ENCODE data around the gene PRPS2.

The PRPS2 gene

DNA sequence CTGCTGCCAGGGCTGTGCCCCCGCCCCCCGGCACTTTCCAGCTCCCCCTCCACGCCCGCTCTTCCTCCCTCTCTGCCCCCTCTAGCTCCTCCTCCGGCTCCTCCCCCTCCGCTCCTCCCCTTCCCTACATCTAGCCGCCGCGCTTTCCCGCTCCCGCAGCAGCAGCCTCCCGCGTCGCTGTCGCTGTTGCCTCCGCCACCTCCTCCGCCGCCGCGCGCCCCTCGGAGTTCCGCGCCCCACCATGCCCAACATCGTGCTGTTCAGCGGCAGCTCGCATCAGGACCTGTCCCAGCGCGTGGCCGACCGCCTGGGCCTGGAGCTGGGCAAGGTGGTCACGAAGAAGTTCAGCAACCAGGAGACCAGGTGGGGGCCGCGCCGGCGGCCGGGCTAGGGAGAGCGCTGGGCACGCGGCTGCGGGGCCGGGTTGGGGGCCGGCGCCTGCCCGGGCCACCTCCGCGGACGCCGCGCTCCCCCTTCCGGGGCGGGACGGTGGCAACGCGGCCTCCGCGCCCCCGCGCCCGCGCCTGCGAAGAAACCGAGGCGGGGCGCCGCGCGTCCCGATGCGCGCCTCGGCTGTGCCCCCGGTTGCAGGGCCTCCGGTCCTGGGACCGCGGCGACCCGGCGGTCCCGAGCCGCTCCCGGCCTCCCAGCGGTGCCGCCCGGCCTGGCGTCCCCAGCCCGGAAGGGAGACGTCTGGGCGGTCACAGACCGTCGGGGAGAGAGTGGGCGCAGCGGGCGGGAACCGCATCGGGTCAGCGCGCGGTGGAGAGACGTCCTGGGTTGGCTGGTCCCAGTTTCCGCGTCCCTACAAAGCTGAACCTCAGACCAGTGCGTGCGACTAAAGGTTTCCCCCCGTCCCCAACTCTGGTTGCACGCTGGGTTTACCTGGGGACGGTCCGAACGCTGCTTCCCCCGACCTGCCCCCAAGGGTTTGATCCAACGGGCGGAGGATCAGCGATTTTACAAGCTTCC, at the start of gene PRPS2:
PRPS2 (plus strand) TSS at position 156 of the 972 bp plus-strand sequence; CDS start at position 242, 86 bp downstream.
- Mint-ChIP-seq H3K36me3 (ENCODE audit: low read depth) (peaks cover 38% of the 10 kb centered on the region), H3K4me1 (ENCODE audit: low read depth) (peaks cover 27% of the 10 kb centered on the region), H3K27ac (peak within 1 kb of the TSS; percentile 93), H3K4me3 (peak within 1 kb of the TSS; percentile 85), H3K9me3 (peaks cover 1% of the 10 kb centered on the region), H3K27me3 (peaks cover 39% of the 10 kb centered on the region)
- peak; percentile 81 for DNase-seq

DNA sequence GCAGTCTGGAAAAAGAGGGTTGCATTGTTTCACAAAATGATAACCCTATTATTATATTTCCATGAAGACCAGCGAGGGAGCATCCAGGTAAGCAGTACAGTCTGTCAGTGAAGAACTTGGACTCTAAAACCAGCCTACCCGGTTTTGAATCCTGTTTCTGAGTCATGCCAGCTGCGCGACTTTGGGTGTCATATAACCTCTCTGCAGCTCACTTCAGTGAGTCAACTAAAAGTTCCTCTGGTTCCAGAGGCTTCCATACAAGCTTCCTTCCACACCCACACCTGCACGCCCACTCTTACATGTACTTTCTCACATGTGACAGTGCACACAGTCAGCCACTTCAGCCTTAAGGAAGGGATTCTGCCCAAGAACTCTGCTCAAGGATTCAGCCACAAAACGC, 49.8 kb upstream of the PRPS2 start:
- Mint-ChIP-seq H3K9me3 (no peaks in the 10 kb centered on the region), H3K4me1 (ENCODE audit: low read depth) (no peaks in the 10 kb centered on the region), H3K27ac (no peak overlapping the region), H3K36me3 (ENCODE audit: low read depth) (no peaks in the 10 kb centered on the region), H3K27me3 (peaks cover 27% of the 10 kb centered on the region), H3K4me3 (no peak overlapping the region)
- DNase-seq: no peak

DNA sequence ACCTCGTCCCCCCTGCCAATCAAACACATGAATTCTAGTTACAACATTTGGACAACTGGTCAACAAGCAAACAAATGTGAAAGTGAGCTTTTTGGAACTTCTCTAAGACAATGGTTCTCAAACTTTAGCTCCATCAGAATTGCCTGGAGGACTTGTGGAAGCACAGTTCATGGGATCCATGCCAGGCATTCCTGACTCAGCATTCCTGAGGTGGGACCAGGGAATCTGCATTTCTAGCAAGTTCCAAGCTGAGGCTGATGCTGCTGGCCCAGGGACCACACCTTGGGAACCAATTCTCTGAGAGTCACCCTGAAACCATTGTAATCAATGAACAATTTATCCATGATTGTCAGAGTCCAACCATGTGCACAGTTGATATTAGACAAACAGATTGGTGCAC, 43.8 kb upstream of the PRPS2 start:
- Mint-ChIP-seq H3K4me3 (no peak overlapping the region), H3K36me3 (ENCODE audit: low read depth) (no peaks in the 10 kb centered on the region), H3K9me3 (peaks cover 2% of the 10 kb centered on the region), H3K4me1 (ENCODE audit: low read depth) (no peaks in the 10 kb centered on the region), H3K27ac (no peak overlapping the region), H3K27me3 (peaks cover 20% of the 10 kb centered on the region)
- no peak for DNase-seq

DNA sequence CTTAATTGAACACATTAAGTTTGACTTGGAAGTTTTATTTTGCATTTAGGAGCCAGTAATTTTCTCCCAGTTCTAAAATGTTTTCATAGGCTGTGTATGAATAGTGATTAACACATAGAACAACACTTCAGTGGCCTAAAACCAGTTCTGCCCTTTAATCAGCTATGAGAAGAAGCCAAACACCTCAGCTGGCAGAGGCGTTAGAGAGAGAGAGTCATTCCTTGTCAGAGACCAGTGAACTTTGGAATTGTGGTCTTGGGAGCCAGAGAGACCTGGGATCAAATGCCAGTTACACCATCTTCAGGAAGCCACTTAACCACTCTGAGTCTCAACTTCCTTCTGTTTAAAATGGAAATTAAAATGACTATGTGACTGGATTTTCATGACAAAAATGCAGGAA, 39.3 kb upstream of the PRPS2 start:
- peaks cover 2% of the 10 kb centered on the region for H3K9me3 Mint-ChIP-seq
- H3K36me3 Mint-ChIP-seq (ENCODE audit: low read depth): no peaks in the 10 kb centered on the region
- H3K4me3 Mint-ChIP-seq: no peak overlapping the region
- DNase-seq: no peak
- no peak overlapping the region for H3K27ac Mint-ChIP-seq
- peaks cover 28% of the 10 kb centered on the region for H3K27me3 Mint-ChIP-seq
- H3K4me1 Mint-ChIP-seq (ENCODE audit: low read depth): no peaks in the 10 kb centered on the region

DNA sequence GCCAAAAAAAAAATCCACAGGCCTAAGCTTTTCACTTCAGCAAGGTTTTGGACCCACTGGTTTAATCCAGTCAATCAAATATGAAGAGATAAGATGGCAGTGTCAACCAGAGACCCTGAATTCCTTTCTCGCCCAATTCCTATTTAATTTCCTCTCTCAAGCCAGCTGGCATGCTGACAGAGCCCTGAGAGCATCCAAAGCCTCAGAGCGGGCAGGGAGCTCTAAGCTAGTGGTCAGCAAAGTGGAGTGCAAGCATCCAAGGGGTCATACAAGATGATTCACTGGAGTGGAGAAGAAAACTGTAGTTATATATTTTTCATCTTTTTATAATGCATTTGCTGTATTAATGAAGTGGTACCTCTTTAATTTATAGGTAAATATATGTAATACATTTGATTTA, 37.8 kb upstream of the PRPS2 start:
- no peak for DNase-seq
- H3K36me3 Mint-ChIP-seq (ENCODE audit: low read depth): no peaks in the 10 kb centered on the region
- H3K27ac Mint-ChIP-seq: no peak overlapping the region
- no peaks in the 10 kb centered on the region for H3K4me1 Mint-ChIP-seq (ENCODE audit: low read depth)
- peaks cover 2% of the 10 kb centered on the region for H3K9me3 Mint-ChIP-seq
- H3K4me3 Mint-ChIP-seq: no peak overlapping the region
- H3K27me3 Mint-ChIP-seq: peaks cover 39% of the 10 kb centered on the region

DNA sequence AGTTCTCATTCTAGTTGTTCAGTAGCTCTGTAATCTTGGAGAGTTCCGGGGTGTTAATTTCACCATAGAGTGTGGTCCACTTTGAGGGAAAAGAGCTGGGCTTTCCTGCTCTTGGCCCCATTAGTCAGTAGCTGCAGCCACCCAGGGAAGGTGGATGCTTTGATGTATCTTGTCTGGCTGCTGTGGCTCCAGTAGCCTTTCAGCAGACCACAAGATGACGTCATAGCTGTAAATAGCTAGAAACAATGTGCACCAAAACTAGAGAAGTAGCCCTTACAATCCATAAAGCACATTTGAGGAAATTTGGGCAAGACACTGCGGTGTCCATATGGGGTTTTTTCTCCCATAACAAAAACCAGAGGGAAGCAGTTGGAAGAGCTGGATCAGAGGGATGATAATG, 32.9 kb upstream of the PRPS2 start:
- H3K9me3 Mint-ChIP-seq: no peaks in the 10 kb centered on the region
- DNase-seq: no peak
- no peaks in the 10 kb centered on the region for H3K36me3 Mint-ChIP-seq (ENCODE audit: low read depth)
- H3K4me1 Mint-ChIP-seq (ENCODE audit: low read depth): no peaks in the 10 kb centered on the region
- H3K27me3 Mint-ChIP-seq: peaks cover 44% of the 10 kb centered on the region
- H3K4me3 Mint-ChIP-seq: no peak overlapping the region
- no peak overlapping the region for H3K27ac Mint-ChIP-seq

DNA sequence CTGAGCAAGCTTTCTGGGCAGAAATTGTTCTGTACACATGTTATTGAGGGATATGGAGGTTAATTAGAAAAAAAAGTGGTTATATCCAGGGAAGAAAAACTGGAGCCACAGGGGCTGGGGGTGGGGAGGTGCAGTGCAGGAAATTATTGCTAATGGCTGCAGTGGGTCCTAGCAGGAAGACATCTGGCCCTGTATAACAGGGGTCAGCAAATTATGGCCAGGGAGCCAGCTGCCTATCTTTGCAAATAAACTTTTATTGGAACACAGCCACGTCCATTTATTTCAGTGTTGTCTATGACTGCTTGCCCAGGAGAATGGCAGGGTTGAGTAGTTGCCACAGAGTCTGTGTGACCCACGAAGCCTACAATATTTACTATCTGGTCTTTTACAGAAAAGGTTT, 23.4 kb upstream of the PRPS2 start:
- no peaks in the 10 kb centered on the region for H3K9me3 Mint-ChIP-seq
- DNase-seq: no peak
- no peaks in the 10 kb centered on the region for H3K36me3 Mint-ChIP-seq (ENCODE audit: low read depth)
- no peak overlapping the region for H3K4me3 Mint-ChIP-seq
- no peak overlapping the region for H3K27ac Mint-ChIP-seq
- peaks cover 7% of the 10 kb centered on the region for H3K4me1 Mint-ChIP-seq (ENCODE audit: low read depth)
- H3K27me3 Mint-ChIP-seq: peaks cover 70% of the 10 kb centered on the region

DNA sequence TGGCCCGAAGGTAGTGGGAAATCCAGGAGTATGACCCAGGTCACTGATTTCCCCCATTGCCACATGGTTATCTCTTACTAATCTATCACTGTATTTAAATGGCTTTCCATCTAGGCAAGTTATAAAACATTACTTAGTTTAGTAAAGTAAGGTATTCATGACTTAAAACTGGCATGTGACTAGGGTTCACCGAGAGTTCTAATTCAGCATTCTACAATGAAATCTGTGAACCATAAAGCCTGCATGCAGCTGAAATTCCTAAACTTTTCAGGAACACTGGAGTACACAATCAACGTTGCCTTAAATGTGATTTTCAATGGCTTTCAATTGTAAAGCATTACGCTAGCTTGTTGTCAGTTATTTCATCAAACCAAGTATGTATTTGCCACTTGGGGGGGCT, 22.7 kb upstream of the PRPS2 start:
- H3K27ac Mint-ChIP-seq: no peak overlapping the region
- no peaks in the 10 kb centered on the region for H3K36me3 Mint-ChIP-seq (ENCODE audit: low read depth)
- DNase-seq: no peak
- peaks cover 7% of the 10 kb centered on the region for H3K4me1 Mint-ChIP-seq (ENCODE audit: low read depth)
- H3K4me3 Mint-ChIP-seq: no peak overlapping the region
- peaks cover 69% of the 10 kb centered on the region for H3K27me3 Mint-ChIP-seq
- H3K9me3 Mint-ChIP-seq: no peaks in the 10 kb centered on the region

DNA sequence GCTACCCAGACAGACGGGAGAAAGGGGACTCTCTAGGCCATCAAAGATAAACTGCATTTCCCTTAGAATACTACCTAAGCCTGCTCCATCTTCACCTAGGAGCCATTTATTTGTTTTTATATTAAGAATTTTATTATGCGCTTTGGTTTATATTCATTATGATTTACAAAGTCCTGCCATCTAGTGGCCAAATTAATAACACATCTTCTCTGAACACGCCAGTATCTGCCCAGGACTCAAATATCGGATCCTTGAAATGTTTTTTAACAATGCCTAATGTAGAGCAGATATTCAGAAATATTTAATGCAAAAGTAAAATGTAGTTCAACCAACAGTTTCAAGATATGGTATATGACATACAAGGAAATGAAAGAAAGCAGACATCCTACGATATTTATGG, 20.8 kb upstream of the PRPS2 start:
- Mint-ChIP-seq H3K27me3 (peaks cover 58% of the 10 kb centered on the region), H3K4me3 (no peak overlapping the region), H3K27ac (no peak overlapping the region), H3K36me3 (ENCODE audit: low read depth) (no peaks in the 10 kb centered on the region), H3K9me3 (no peaks in the 10 kb centered on the region), H3K4me1 (ENCODE audit: low read depth) (peaks cover 7% of the 10 kb centered on the region)
- DNase-seq: no peak

DNA sequence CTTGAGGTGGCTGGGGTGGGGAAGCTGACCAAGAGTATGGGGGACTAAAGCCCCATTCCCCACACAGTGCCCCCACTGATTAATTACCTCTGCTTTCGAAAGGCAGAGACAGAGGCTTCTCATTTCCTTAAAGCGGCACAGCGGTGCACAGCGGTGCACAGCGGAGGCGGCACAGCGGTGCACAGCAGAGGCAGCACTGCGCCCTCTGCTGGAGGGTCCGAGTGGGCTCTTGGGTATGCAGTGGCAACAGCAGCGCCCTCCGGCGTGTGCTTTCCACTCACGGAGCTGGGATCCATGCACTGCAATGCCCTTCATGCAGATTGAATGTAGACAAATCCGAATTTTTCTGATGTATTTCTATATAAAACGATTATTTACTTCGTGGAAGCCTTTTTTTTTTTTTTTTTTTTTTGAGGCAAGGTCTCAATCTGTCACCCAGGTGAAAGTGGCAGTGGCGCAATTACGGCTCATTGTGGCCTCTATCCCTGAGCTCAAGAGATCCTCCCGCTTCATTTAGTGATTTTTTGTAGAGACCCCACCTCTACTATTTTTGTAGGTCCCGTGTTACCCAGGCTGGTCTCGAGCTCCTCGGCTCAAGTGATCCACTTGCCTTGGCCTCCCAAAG, 19.7 kb upstream of the PRPS2 start:
- Mint-ChIP-seq H3K36me3 (ENCODE audit: low read depth) (no peaks in the 10 kb centered on the region), H3K27ac (no peak overlapping the region), H3K4me3 (no peak overlapping the region)

DNA sequence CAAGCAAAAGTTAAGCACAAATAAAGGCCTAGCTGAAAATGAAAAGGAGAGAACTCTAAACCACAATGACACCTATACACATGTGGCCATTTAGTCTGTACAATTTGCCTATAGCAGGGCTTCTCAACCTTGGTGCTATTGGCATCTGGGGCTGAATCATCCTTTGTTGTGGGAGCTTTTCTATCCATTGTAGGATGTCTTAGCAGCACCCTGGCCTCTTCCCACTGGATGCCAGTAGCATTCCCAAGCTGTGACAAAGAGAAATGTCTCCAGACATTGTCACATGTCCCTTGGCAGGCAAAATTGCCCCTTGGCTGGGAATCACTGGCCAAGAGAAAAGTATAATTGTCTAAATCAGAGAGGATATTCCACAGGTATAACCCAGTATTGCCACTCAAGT, 13.5 kb upstream of the PRPS2 start:
- no peak for DNase-seq
- Mint-ChIP-seq H3K27ac (no peak overlapping the region), H3K4me1 (ENCODE audit: low read depth) (no peaks in the 10 kb centered on the region), H3K27me3 (peaks cover 39% of the 10 kb centered on the region), H3K9me3 (no peaks in the 10 kb centered on the region), H3K36me3 (ENCODE audit: low read depth) (no peaks in the 10 kb centered on the region), H3K4me3 (no peak overlapping the region)

More for the DNA sequence above, 19.7 kb upstream of the PRPS2 start:
- Mint-ChIP-seq H3K27me3 (peaks cover 56% of the 10 kb centered on the region), H3K9me3 (no peaks in the 10 kb centered on the region), H3K4me1 (ENCODE audit: low read depth) (peaks cover 7% of the 10 kb centered on the region)
- peak; percentile 74 for DNase-seq

DNA sequence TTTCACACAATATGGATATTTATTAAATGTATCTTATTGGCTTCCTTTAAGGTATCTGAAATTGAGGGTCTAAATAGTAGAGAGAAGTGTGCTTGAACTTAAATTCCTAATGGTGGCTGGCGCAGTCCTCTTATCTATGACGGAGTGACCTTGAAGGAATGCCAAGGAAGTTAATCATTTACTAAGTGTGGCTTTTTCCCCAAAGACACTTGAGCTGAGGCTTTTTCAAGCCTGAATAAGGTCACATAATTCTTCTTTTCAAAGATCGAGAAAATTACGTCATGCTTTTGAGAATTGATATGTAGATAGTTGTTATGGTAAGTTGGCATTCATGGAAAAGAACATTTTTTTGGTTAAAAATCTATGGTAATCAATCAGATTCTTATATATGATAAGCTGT, 11.7 kb upstream of the PRPS2 start:
- H3K27me3 Mint-ChIP-seq: peaks cover 32% of the 10 kb centered on the region
- no peaks in the 10 kb centered on the region for H3K4me1 Mint-ChIP-seq (ENCODE audit: low read depth)
- H3K36me3 Mint-ChIP-seq (ENCODE audit: low read depth): no peaks in the 10 kb centered on the region
- no peak overlapping the region for H3K4me3 Mint-ChIP-seq
- no peak overlapping the region for H3K27ac Mint-ChIP-seq
- no peak for DNase-seq
- H3K9me3 Mint-ChIP-seq: no peaks in the 10 kb centered on the region

DNA sequence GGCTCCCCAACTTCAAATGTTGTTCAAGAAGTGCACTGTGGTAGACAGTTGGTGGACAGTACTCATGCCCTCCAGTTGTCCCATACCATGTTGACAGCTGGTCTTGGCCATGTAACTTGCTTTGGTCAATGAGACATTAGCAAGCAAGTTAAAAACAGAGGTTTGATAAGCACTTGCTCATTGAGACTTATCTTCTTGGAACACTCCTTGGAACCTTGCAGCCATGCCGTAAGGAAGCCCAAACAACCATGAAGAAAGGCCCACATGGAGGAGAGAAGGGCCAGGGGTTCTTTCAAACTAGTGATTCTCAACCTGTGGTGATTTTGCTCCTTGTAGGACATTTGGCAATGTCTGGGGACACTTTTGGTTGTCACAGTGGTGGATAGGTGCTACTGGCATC, 2.6 kb upstream of the PRPS2 start:
- peaks cover 17% of the 10 kb centered on the region for H3K36me3 Mint-ChIP-seq (ENCODE audit: low read depth)
- H3K4me3 Mint-ChIP-seq: no peak overlapping the region
- H3K27ac Mint-ChIP-seq: no peak overlapping the region
- H3K27me3 Mint-ChIP-seq: peaks cover 47% of the 10 kb centered on the region
- H3K9me3 Mint-ChIP-seq: no peaks in the 10 kb centered on the region
- peaks cover 21% of the 10 kb centered on the region for H3K4me1 Mint-ChIP-seq (ENCODE audit: low read depth)
- DNase-seq: no peak

DNA sequence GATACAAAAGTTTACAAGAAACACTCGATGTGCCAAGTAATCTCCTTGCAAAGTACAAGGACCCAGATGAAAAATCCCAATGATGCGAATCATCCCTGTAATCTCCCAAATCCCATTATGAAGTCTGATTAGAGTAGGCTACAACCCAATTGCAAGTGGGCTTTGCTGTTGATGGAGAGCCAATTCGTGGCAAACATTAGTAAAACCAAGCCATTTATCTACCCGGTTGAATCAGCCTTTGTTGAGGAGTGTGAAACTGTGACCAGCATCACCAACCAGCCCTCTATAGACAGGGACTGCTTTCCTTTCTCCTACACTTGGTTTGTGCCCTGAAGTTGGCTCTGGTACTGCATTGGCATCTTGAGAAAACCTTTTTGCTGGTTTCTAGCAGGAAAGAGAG, 1.2 kb upstream of the PRPS2 start:
- Mint-ChIP-seq H3K27ac (no peak overlapping the region), H3K36me3 (ENCODE audit: low read depth) (peaks cover 30% of the 10 kb centered on the region), H3K9me3 (peaks cover 1% of the 10 kb centered on the region), H3K4me3 (peak overlapping the region; percentile 84), H3K27me3 (peaks cover 47% of the 10 kb centered on the region), H3K4me1 (ENCODE audit: low read depth) (peaks cover 27% of the 10 kb centered on the region)
- no peak for DNase-seq

DNA sequence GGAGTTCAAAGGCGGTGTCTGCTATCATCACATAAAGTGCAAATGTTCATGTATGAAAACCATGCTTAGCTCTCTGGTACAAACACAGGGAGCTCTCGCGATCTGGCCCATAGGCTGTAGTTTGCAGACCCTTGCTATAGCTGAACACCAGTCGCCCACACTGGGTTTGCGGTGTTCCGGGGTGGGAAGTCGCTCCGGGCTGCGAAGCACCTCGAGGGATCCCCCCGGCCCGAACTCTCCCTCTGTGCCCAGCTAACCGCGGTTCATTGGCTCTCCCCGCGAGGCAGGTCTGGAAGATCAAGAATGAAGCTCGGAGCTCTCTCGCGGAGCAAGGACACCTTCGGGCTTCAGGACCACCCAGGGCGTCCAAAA, 341 bp upstream of the PRPS2 start:
- Mint-ChIP-seq H3K36me3 (ENCODE audit: low read depth) (peaks cover 38% of the 10 kb centered on the region), H3K9me3 (peaks cover 1% of the 10 kb centered on the region), H3K4me3 (peak overlapping the region; percentile 84), H3K4me1 (ENCODE audit: low read depth) (peaks cover 27% of the 10 kb centered on the region), H3K27ac (peak overlapping the region; percentile 93), H3K27me3 (peaks cover 44% of the 10 kb centered on the region)
- no peak for DNase-seq
